GM19240 (cell line): ENCODE measurements around the gene MTFR1L.

Experiments used
- DNase-seq: peaks from one replicate; pipeline ENCODE4 v3.0.0; 2011; ENCODE audit warnings: low spot score; ENCODE audit not compliant: insufficient read length

MTFR1L gene

DNA sequence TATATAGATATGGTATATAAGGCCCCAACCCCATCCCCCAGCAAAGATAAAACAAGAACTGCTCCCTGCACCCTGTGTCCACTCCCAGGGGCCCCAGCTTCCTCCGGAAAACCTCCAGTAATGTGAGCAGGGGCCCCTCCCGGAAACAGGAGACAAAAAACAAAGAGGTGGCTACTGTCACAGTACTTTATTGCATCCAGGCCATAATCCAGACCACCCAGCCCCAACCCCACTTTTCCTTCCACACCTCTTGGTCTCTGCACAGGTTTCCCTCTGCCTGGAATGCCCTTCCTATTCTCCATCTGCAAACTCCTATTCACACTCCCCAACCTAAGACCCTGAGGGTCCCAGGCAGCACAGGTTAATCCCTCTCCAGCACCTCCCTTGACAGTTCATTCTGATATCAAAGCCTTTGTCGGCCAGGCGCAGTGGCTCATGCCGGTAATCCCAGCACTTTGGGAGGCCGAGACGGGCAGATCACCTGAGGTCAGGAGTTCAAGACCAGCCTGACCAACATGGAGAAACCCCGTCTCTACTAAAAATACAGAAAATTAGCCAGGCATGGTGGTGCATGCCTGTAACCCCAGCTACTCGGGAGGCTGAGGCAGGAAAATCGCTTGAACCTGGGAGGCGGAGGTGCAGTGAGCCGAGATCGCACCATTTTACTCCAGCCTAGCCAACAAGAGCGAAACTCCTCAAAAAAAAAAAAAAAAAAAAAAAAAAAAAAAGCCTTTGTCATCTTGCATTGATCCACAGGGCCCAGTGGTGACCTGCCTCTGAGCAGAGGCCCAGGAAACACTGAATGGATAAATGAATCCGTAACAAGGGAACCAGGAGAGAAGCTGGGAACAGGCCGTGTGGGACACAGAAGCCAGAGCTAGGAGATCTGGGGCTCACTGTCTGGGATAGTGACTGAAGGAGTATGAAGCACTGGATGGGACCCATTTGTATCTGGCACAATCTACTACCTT lies 41.8 kb downstream of the MTFR1L start:
- no peak for DNase-seq

DNA sequence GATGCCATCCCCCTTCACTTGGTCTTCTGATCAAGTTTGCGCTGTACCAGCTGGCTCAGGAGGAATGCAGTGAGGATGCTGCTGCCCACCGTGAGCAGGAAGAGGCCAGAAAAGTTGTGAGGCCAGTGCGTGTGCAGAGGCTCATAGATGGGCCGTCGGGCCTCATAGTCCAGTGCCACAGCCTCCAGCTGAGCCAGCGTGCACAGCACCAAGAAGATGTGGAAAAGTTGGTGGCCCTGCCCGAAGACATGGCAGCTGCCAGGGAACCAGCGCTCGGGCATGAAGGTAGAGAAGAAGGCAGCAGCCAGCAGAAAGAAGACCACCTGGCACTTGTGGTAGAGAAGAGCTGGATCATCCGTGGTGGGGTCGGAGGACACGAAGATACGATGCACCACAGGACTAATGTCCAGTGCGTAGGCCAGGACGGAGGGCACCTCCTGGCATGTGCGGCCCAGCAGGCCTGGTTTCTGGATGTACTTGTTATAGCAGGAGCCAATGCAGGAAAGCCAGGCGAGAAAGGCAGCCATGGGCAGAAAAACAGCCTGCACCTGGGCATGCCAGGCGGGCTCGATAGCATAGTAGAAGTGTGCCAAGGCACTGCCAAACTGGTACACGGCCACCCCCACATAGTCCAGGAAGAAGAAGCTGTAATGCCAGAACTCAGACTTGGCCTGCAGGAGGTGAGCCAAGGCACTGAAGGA lies 43.2 kb downstream of the MTFR1L start:
- no peak for DNase-seq

DNA sequence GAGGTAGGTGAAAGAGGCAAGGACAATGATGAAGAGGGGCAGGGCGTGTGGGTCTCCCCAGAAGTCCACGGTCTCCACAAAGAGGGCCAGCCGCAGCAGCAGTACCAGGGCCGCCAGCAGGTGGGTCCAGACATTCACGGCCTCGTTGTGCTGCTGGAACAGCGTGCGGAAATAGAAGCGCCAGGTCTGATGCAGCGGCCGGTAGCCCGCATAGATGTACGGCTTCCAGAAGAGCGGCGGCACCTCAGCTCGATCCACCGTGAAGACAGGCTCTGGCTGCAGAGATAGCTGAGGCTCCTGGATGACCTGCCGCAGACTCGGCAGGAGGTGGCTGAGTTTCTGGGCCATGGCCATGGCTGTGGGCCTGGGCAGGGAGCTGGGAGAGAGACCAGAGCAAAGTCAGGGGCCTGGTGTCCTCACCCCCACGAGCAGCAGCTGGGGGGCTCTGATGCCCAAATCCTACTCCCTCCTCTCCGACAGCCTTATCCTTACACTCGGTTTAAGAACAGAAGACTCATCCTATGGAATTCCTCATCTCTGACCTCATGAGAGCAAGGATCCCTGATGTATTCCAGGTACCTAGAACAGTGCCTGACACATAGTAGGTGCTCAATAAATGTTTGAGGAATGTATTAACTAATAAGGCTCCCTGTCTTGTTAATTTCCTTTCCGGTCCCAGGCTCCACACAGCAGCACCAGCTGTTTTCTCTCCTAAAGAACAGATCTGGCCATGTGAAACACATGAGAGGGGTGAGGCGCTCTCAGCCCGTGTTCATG lies 43.9 kb downstream of the MTFR1L start:
- no peak for DNase-seq

DNA sequence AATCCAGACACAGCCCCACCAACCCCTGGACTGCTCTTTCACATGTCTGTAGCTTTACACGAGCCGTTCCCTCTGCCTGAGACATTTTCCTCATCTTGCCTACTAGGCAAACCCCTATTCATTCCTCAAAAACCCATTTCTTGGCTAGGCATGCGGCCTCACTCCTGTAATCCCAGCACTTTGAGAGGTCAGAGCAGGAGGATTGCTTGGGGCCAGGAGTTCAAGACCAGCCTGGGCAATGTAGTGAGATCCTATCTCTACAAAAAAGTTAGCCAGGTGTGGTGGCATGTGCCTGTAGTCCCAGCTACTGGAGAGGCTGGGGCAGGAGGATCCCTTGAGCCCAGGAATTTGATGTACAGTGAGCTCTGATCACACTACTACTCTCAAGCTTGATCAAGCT lies 44.7 kb downstream of the MTFR1L start:
- DNase-seq: no peak

DNA sequence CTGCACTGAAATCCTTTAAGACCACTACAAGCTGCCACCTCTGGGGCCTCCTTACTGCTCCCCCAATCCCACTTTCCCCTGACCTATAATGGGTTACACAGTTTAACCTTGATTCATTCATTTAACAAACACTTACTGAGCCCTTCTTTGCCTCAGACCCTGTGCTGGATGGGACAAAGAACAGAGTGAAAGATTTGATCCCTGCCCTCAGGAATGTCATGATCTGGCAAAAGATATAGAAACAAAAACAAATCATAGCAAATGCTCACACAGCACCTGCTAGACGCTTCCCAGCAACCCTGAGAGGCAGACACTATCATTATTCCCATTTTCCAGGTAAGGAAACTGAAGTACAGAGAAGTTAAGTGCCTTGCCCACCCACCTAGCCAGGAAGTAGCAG lies 46.5 kb downstream of the MTFR1L start:
- no peak for DNase-seq

DNA sequence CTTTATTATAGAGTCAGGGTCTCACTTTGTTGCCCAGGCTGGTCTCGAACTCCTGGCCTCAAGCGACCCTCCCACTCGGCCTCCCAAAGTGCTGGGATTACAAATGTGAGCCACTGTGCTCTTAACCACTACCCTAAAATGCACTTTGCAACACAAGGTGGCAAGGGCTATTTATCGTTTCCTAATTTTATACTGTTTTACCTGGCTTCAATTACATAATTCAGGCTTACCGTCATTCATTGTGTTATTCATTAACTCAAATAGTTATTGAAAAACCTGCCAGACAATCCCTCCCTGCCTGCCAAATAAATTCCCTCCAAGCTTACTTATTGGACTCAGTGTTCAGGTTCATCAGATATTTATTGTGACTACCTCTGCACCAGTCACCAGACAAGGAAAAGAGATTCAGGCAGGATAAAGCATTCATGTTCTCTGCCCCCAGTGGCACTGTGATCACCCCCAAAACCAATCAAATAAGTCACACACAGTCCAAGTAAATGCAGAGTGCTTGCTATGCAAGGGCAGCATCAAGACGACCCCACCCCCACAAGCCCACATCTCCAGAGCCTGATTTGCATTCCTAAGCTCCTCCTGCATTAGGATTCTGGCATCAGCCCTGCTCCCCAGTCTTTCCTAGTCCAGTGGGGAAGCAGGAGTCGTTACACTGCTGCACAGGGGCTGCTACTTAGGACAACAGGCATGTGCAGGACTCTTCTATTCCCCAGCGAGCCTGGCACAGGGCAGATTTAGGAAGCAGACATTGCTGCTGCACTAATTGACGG lies 47.6 kb downstream of the MTFR1L start:
- DNase-seq: no peak

DNA sequence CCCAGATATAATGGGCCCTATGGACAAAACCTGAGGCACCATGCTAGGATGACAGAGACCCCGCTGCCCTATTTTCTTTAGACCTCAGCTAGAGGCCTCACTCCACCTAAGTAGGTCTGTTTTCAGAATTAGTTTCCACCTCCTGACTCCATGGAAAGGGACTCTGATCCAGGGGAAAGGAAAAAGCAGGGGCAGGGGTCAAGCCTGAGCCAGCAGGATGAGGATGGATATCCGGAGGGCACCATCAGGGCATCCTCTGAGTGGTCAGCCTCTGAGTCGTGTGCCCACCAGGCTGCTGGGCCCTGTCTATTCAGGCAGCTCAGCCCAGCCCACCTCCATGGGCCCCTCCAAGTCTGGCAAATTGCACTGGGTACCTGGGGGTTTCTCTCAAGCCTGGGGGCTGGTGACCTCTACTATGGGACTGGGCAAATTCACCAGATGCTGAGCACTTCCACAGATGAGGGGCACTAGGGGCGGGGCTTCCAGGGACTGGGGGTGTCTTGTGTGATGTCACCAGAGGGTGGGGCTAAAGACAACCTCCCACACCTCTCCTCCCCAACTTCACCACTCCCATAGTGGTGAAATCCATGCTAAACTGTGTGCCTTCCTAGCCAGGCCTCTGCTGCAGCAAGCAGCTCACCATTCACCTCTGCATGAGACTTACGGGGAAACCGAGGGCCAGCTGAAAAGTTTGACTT lies 50.3 kb downstream of the MTFR1L start:
- no peak for DNase-seq

DNA sequence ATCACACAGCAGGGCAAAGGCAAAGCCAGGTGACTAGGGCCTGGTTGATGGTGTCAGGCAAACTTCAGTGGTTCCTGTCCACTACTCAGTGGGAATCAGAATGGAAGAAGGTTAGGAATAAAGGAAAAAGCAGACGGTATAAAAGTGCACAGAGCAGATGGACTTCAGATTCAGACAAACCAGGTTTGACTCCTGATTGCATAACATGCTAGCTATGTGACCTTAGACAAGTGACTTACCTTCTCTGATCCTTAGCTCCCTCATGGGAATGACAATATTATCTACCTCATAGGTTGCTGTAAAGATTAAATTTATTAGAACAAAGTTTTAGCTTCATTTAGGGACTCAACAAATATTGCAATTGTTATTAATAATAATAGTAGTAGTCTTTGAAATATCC lies 50.9 kb downstream of the MTFR1L start:
- no peak for DNase-seq

DNA sequence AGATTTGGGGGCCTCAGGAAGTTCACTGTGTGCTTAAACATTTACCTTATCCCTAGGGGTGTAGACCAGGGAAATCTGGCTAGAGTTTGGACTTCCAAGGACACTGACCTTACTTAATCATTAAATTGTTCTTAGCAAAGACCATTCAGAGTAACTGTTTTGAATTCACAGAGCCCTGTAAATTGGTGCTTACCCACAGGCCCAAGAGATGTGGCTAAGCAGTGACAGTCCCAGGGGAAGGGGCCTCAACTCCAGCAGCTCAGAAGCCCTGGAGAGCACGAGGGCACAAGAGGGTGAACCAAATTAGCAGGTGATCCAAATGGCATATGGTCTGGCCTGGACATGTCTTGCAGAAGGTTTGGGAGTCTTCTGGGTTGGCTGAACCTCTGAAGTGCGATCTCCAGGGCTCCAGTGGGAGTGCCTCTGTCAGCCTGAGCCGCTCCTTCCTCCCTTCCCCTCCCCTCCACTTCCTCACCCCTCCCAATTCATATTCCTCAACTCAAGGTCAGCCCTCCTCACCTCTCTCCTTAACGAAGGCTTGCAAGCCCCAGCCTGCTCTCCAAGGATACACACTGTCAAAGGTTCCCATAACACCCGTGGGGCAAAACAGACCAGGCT lies 51.4 kb downstream of the MTFR1L start:
- no peak for DNase-seq

DNA sequence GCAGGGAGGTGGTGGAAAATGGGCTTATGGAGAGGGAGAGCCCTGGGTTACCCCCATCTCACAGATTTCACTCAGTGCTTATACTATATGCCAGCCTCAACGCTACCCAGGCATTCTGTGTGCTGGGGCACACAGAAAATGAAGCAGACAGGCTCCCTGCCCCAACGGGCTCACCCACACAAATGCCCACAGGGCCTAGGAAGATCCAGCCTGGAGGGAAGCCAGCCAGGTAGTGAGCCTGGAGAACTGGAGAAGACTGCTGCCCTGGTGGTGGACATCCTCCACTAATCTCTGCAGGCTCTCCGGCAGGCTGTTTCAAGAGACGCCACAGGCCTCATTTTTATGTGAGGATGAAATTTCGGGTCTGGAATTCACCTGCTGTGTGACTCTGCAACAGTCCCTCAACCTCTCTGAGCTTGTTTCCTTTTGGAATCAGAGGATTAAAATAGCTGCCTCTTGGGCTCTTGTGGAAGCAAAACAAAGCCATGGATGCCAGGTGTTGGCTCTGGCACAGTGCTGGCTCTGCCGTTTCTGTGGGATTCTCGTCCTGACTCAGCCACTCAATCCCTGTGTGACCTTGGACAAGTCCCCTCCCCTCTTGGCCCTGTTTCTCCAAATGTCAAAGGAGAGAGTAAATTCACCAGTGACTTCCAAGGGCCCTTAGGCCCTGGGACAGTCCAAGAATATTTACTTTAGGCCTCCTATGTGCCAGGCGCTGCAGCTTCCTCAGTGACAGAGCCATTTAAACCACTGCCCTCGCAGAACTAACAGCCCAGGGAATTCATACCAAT lies 52.1 kb downstream of the MTFR1L start:
- DNase-seq: no peak

DNA sequence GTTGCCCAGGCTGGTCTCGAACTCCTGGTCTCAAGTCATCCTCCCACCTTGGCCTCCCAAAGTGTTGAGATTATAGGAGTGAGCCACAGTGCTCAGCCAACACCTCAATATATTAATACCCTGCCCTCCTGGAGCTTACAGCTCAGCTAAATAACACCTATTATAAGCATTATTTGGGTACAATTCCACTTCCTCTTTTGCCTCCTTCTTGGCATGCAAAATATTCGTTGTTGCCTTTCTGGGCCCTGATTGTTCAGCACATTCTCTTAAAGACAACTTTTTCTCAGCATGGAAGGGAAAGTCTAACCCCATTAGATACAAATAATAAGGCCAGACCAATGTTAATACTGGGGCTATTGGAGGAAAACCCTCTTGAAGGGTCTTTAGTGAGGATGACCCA lies 53.0 kb downstream of the MTFR1L start:
- DNase-seq: no peak

DNA sequence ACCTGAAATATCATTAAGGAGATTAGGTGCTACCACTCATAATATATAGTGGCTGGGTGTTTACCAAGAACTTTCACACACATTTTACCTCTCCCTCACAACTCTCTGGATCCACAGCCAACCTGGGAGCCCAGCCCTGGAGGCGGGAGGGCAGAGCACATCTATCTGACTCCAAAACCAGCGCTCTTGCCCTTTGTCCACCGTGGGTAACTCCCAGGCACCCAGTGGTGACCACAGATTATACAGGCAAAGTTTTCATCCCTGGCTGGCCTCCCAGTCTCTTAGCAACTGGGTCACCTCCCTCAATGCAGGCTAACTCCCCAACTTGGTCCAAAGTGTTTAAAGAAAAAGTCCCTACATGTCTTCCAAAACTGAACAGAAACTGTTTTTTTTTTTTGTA lies 53.4 kb downstream of the MTFR1L start:
- DNase-seq: no peak

DNA sequence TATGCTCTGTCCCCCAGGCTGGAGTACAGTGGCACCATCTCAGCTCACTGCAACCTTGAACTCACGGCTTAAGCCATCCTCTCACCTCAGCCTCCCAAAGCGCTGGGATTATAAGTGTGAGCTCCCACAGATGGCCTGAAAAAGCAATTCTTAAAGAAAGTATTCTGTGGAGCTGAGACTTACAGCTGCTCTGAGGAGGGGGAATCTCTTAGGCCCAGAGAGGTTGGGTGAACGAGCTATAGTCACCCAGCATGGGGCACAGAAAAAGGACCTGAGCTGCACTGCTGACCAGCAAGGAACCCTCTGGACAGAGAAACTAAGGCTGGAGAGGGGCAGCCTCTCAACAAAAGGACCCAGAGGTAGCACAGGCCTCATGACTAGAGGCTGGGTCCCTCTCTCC lies 54.5 kb downstream of the MTFR1L start:
- DNase-seq: no peak

DNA sequence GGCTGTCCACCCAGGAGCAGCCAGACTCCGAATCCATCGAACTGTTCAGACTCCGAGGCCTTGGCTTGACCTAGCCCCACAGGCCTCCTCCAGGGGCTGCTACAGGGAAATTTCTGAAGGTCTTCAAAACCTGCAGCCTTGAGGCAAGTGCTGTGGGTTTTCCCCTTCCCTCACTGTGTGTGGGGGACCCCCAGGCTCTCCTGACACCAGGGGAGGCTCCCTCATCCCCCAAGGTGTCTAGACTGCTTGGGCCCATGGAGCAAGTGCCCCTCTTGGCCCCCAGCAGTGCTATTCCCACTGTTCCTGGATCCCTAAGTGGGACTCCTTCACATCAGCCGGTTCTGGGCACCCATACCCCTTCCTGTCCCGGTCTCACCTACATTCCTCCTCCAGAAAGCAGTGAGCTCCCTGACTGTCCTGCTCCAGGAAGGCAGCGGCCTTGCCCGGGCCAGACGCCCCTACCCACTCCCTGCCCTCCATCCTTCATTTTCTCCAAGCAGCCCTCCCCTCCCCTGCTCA lies 54.9 kb downstream of the MTFR1L start:
- DNase-seq: no peak

DNA sequence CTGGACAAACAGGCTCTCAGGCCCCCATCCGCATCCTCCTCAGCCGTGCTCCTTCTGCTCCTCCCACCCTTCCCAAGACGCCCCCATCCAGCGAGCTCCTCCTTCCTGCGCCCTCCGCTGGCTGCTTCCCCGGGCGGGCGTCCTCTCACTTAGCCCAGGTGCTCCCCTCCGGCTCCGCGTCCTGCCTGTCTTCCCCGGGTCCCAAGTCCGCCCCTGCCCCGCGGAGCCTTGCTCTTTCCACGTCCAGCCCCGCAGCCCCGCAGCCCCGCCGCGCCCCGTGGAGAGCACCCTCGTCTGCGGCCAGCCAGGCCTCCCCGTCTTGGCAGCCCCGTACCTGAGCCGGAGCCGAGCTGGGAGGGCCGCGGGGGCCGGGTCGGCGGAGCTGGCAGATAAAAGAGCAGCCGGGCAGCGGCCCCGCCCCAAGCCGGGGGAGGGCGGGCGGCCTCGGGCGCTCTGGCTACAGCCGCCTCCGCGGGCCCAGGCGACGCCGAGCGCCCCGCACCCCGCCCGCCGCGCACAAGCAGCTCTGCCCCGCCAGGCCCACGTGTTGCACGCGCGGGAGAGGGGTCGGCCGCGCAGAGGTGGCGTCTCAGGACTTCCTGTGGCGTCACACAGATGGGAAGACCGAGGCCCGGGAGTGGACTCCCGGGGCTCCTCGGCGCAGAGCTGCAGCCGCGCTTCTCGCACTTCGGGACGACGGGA lies 55.6 kb downstream of the MTFR1L start, which contains the start of gene PAQR7:
PAQR7 (minus strand) TSS at position 555 of the 702 bp plus-strand sequence. CDS start 11,869 bp downstream, outside the sequence.
- peak; percentile 53 for DNase-seq

DNA sequence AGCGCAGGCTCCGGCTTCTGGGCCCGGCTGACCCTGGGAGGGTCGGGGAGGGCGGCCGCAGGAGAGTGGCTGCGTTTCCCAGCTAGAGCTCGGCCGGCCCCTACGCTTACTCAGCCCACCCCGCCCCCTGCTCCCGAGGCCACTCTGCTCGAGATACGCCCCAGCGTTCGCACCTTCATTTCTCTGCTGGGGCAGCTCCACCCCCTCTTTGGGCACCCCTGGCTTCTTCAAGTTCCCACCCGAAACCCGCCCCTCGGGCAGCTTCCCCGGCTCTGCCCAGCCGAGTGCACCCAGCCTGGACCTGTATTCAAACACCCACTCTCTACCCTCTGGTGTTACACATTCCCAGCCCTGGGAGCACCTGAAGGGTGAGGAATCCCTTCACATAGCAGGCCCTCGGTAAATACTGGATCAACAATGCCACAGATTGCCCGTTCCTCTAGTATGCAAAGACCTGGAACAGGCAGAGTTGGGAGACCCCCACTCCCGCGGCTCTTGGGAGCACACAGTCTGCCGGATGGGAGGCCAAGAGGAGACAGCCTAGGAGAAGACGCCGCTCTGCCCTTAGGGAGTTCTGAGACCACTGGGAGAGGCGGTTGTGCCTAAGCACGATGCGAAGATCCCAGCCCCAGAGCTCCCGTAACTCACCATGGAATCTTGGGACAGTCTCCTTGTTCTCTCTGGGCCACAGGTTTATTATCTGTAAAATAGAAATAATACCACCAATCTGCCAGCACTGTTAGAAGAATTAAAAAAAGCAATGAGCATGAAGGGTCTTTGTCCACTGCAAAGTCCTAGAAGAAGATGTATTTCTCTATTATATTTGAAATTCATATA lies 56.3 kb downstream of the MTFR1L start:
- DNase-seq: no peak

DNA sequence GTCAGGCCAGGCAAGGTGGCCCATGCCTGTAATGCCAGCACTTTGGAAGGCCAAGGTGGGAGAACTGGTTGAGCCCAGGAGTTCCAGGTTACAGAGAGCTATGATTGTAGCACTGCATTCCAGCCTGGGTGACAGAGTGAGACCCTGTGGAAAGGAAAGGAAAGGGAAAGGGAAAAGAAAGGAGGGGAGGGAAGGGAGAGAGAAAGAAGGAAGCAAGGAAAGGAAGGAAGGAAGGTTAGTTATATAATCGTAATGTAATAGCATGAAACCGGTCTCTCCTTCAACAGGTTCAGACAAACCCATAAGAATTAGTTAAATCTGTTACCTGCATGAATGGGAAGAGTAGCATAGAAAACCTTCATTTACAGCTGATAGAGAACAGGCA lies 56.9 kb downstream of the MTFR1L start:
- no peak for DNase-seq
